ENCODE data around the gene HOXB5.

DNA sequence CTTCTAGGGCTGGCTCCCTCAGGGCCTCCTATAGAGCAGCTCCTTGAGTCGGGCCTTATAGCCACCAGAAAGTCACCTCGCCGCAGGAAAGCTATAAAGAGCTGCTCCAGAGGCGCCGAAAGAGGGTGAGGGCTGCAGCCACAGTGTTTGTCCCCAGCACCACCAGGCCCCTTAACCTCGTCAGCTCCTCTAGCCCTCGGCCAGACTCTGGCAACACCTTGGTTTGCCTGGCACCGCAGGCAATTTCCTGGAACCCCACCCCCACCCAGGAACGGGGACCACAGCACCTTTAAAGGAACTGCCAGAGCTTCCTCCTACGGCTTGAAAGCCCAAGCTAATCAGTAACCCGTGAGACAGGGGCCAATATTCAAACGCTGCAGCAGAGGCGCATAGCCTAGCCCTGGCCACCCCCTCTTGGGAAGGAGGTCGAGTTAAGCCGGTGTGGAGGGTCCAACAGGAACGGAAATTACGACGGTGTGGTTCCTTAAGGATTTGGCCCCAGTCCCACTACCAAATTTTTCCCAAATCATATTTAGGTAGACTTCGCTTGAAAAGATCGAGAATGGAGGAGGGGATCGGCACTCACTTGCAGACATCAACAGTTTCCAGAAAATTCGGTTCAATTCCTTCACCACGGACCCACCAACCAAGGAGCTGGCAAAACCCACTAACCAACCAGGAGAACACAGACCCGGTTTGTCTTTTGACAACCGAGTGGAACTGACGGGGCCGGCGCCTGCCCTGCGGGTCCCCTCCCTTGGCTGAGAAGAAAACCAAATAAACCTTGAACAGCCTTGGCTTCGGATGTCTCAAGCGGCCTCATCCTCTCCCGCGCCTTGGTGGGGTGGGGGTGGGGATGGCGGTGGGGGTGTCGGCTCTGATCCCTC lies 8.2 kb upstream of the HOXB5 start:
- TF ChIP-seq POLR2A (IDR thresholded peaks at IDR 0.05; ENCODE audit: low read depth, low read length) (no peak), NFE2L2 (IDR thresholded peaks at IDR 0.05; ENCODE audit: low read depth, low read length) (no peak), RAD21 (IDR thresholded peaks at IDR 0.05; ENCODE audit: low read length) (no peak), MAFK (IDR thresholded peaks at IDR 0.05; ENCODE audit: low read depth, low read length) (no peak), MXI1 (IDR thresholded peaks at IDR 0.05; ENCODE audit: borderline replicate concordance, low read depth, low read length) (no peak), RCOR1 (IDR thresholded peaks at IDR 0.05; ENCODE audit: insufficient replicate concordance, low read length) (no peak), BHLHE40 (IDR thresholded peaks at IDR 0.05; ENCODE audit: low read depth, low read length) (no peak), CEBPB (IDR thresholded peaks at IDR 0.05; ENCODE audit: low read depth, low read length) (no peak)
- TF ChIP-seq, protein P1, sequence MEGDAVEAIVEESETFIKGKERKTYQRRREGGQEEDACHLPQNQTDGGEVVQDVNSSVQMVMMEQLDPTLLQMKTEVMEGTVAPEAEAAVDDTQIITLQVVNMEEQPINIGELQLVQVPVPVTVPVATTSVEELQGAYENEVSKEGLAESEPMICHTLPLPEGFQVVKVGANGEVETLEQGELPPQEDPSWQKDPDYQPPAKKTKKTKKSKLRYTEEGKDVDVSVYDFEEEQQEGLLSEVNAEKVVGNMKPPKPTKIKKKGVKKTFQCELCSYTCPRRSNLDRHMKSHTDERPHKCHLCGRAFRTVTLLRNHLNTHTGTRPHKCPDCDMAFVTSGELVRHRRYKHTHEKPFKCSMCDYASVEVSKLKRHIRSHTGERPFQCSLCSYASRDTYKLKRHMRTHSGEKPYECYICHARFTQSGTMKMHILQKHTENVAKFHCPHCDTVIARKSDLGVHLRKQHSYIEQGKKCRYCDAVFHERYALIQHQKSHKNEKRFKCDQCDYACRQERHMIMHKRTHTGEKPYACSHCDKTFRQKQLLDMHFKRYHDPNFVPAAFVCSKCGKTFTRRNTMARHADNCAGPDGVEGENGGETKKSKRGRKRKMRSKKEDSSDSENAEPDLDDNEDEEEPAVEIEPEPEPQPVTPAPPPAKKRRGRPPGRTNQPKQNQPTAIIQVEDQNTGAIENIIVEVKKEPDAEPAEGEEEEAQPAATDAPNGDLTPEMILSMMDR (conservative IDR thresholded peaks at IDR 0.05; ENCODE audit: low read depth, low read length) = no peak
- TF ChIP-seq, protein P2, sequence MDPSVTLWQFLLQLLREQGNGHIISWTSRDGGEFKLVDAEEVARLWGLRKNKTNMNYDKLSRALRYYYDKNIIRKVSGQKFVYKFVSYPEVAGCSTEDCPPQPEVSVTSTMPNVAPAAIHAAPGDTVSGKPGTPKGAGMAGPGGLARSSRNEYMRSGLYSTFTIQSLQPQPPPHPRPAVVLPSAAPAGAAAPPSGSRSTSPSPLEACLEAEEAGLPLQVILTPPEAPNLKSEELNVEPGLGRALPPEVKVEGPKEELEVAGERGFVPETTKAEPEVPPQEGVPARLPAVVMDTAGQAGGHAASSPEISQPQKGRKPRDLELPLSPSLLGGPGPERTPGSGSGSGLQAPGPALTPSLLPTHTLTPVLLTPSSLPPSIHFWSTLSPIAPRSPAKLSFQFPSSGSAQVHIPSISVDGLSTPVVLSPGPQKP (IDR thresholded peaks at IDR 0.05; ENCODE audit: borderline replicate concordance, low read depth, low read length) = no peak
